ENCODE results near the gene SEMA4A.

- no peak for TF ChIP-seq POLR2A (IDR thresholded peaks at IDR 0.05; ENCODE audit: low read depth)
- no peak for TF ChIP-seq CTCF (IDR thresholded peaks at IDR 0.05)
- no peak for TF ChIP-seq EP300 (IDR thresholded peaks at IDR 0.05)
Measured at GRCh38 chr1:156104065-156104810, 49.1 kb upstream of the SEMA4A start.
